Left kidney (tissue), 2 donors: Measurements from ENCODE around the gene GNG7. TPM values are rescaled to one million over a fixed set of nuclear protein-coding genes. Genes with fewer than 3 reads are reported as not detected.
"Not testable (repeated sequence)": the region's sequence is repeated elsewhere in the genome, so short reads cannot be mapped to it uniquely, and the experiment has no call there.

ENCODE experiments used
- DNase-seq: peaks from one replicate; pipeline ENCODE4 v3.0.0-alpha.2; 2013
- polyA plus RNA-seq: library from polyadenylated mRNA; unstranded; fragments of 120-200 nt; gene quantifications from one replicate; pipeline ENCODE4 v1.2.1, GENCODE V29; 2013; ENCODE audit not compliant: insufficient read length

Gene GNG7
- polyA plus RNA-seq, 1 donor: 5.4 TPM

DNA sequence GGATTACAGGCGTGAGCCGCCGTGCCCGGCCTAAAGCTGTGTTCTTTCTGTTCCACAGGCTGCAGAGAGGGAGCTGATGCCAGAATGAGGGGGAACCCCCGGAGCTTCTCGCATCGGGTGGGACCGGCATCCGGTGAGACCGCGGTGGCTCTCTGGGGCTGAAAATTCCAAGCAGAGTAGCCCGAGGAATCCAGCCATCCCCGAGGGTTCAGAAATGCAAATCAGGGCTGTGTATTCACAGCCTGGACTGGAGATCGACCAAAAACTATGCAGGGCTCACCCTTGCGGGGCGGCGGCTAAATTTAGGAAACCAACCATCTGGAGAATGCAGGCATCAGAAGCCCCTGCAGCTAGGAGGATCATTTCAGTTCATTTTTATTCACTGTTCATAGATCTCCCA is 99.2 kb downstream of the GNG7 start:
- no peak for DNase-seq

DNA sequence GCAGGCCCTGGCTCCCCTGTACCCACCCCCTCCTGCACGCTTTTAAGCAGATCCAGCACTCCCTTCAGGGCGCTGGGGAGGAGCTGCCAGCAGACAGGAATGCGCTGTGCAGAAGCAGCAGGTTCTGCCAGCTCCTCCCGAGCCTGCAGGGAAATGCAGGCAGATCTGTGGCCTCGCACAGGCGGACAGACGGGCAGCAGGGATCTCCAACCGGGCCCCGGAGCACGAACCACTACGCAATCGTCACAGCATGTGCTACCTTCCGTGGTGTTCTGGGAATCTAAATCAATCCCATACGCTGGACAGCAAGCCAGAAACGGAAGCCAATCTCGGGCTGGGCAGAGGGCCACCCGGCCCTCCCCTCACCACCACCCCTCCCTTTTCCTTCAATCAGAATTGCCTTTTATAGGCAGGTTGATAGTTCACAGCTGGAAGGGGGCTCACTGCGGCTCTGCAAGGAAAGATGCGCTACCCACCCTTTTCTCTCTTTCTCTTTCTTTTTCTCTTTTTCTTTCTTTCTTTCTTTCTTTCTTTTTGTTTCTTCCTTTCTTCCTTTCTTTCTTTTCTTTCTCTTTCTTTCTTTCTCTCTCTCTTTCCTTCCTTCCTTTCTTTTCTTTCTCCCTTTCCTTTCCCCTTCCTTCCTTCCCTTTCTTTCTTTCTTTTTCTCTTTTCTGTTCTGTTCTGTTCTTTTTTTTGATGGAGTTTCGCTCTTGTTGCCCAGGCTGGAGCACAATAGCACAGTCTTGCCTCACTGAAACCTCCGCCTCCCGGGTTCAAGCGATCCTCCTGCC is 99.9 kb downstream of the GNG7 start:
- DNase-seq: no peak

DNA sequence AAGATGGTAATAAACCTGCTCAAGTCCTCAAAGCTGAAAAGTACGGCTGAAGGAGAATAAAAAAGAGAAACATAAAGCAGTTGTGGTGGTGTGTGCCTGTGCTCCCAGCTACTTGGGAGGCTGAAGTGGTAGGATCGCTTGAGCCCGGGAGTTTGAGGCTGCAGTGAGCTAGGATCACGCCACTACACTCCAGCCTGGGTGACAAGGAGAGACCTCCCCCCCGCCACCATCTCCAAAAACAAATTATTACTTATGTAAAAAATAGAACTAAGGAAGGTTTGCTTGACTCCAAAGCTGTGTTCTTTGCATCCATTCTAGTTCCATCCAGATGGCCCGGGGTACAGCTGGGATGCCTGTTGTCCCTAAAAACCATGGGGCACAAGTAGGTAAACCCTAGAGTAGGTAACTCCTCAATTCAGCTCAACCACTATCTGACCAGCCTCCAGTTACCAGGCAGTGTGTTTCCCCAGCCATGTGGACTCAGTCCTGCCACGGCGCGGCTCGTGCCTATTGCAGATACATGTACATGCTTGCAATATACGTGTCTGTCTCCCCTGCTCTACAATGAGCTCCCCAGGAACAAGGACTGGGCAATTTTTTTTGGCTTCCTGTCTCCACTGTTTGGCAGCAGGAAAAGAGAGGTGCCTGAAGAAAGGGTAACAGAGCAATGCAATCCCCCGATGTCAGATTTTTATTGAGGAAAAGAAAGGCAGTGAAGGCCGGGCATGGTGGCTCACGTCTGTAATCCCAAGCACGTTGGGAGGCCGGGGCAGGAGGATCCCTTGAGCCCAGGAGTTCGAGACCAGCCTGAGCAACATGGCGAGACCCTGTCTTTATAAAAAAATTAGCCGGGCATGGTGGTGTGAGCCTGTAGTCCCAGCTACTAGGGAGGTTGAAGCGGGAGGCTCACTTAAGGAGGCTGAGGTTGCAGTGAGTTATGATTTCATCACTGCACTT is 101.3 kb downstream of the GNG7 start:
- no peak for DNase-seq

DNA sequence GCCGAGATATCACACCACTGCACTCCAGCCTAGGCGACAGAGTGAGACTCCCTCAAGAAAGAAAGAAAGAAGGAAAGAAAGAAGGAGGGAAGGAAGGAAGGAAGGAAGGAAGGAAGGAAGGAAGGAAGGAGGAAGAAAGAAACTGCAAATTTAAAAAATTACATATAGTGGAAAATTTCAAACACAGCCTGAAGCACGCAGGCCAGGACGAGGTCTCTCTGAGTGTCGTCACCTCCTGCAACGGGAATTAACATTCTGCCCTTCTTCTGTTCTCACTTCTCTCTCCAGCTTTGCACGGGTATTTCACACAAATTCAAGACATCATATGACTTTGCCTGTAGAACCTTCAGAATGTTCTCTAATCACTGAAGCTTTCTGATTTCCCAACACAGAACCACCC is 108.2 kb downstream of the GNG7 start:
- no peak for DNase-seq

DNA sequence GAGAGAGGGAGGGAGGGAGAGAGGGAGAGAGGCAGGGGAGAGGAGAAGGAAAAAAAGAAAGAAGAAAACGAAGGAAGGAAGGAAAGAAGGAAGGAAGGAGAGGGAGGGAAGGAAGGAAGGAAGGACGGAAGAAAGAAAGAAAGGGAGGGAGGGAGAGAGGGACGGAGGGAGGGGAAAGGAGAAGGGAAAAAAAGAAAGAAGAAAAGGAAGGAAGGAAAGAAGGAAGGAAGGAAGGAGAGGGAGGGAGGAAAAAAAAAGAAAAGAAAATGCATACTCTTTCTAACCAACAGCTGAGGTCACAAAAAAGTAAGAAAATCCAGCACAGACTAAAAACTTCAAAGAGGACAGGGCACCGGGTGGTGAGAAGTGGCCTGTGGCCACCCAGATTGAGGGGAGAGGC is 109.7 kb downstream of the GNG7 start:
- no peak for DNase-seq

DNA sequence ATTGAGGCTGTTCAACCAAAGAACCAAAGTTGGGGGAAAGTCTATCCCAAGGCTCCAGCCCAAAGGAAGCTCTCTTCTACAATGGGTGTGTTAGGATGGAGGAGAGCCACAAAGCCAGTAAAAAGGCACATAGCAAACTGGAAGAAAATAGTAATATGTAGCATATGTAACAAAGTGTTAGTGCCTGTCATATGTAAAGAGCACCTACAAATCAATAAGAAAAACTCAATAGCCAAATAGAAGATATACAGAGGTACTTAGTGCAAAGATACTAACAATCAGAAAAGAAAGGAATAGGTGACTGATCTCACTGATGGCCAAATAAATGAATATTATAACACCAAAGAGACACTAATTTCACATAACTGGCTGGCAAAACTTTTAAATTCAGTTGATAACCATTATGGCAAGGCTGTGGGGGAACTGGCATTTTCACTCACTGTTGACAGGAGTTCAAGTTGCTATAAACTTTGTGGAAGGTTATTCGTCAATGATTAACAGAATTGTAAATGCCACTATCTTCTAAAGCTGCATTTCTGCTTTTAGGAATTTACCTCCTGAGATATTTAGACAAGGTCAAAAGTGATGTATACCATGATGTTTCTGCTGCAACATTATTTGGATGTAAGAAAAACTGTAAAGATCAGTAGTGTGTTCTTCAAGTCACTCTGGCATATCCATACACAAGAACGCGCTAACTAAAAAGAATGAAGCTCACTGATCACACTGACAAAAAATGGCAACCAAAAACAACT is 110.8 kb downstream of the GNG7 start:
- no peak for DNase-seq

DNA sequence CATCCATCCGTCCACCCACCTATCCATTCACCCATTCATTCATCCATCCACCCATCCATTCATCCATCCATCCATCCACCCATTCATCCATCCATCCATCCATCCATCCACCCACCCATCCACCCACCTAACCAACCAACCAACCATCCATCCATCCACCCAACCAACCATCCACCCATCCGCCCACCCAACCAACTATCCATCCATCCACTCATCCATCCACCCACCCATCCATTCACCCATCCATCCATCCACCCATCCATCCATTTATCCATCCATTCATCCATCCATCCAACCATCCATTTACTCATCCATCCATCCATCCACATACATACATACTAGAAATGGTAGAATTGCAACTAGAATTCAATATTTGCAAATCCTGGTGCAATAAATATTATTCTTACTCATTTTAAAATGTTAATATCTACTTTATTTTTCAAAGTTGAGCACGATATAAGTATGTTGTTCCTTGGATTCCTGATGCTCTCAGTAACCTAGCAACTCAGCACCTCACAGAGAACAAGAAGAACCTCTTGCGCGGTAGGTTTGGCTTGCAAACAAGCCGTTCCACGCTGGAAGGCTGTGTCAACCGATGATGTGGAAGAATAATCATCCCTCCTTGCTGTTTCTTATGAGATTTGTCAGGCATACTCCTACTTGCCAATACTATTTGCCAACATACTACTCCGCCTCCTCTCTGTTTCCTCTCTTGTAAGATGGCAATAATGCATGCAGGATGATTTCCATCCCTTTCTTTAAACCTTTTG is 111.7 kb downstream of the GNG7 start:
- DNase-seq: no peak

DNA sequence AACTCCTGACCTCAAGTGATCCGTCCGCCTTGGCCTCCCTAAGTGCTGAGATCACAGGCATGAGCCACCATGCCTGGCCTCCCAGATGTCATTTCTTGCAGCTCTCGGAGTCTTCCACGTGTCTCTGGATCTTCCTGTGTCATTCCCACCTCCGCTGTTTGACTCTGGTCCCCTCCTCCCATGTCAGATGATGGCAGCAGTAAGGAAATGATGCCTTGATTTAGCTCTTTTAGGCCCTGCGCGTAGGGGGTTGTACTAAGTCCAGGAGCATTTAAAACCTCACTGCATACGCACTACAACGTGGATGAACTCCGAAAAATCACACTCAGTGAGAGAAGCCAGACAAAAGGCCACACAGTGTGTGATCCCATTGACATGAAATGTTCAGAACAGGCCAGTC is 113.1 kb downstream of the GNG7 start:
- no peak for DNase-seq

DNA sequence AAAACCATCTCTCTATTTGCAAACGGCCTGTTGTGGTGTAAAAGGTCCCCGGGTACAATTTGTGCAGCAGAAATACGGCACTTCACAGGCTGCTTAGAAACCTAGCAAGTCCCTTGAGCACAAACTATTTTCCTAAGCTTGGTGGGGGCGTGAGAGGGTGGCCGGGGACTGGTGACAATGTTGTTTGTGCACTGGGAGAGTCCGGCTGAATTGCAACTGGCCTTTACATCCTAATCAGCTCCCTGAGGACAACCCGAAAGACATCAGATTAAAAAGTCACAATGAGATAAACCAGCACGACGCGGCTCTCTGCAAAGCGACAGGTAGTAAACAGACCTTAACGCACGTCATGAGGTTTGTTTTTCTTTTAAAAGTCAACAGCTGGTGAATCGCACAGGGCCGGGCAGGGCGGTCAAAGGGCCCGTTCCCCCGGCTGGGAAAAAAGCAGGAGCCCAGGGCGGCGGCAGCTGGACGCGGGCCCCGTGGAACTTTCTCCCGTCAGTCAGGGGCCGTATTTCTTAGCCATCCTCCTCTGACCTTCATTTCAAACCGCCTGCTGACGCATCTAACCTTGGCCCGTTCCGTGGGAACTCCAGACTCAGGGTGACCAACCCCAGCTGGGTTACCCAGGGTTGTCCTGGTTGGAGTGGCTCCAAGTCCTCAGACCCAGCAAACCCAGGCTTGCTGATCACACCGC is 114.3 kb downstream of the GNG7 start:
- no peak for DNase-seq

DNA sequence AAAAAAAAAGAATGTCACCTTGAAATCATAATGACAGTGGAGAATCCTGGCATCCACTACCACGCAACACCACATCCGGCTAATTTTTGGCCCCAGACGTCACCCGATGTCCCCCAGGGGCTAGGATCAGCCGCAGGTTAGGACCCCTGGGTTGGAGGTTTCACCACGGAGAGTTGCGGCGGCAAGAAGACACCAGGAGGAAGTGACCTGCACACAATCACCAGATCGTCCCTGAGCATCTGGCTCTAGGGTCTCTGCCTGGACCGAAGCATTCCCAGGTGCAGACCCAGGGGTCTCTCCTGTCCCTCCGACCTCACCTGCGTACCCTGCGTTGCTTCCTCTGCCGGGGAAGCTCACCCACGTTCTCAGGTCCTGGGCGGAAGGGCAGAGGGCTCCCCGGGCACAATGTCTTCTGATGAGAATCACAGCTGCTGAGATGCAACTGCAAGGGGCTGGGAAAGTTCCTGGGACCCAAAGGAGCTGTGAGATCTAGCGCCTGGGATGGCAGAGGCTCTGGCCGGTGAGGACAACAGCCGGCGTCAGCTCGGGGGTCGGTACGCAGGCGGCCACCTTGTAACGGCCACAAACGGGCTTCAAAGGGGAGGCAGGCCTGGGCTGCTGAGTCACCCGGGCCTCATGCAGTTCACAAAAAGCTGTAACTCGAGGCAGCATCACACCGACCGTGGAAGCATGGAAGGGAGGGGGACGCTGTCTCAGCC is 115.3 kb downstream of the GNG7 start:
- no peak for DNase-seq

DNA sequence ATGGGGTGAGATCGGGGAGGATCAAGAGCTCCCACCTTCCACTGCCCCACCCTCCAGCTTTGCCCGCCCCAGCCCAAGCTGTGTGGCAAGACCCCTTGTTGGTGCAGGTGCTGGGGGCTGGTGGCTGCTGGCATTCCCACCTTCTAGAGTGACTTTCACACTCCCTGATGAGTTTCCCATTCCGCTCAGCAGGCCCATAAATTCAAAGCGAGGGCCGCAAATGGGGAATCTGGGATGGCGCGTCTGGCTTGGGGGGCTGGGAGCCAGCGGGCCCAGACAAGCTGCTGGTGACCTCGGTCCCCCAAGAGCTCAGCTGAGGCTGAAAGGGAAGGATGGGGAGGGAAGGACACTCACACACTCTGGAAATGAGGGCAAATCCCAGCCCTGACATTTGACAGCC is 116.3 kb downstream of the GNG7 start:
- no peak for DNase-seq

DNA sequence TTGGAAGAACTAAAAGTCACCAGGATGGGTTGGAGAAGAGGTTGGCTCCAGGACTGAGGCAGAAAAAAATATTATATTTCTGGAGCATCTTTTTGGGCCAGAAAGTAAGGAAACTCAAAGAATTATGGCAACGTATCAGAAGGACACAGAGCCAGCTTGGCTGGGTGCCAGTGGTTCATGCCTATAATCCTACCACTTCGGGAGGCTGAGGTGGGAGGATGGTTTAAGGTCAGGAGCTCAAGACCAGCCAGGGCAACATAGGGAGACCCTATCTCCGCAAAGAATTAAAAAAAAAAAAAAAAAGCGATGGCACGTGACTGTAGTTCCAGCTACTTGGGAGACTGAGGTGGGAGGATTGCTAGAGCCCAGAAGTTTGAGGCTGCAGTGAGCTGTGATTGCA is 118.5 kb downstream of the GNG7 start:
- no peak for DNase-seq

DNA sequence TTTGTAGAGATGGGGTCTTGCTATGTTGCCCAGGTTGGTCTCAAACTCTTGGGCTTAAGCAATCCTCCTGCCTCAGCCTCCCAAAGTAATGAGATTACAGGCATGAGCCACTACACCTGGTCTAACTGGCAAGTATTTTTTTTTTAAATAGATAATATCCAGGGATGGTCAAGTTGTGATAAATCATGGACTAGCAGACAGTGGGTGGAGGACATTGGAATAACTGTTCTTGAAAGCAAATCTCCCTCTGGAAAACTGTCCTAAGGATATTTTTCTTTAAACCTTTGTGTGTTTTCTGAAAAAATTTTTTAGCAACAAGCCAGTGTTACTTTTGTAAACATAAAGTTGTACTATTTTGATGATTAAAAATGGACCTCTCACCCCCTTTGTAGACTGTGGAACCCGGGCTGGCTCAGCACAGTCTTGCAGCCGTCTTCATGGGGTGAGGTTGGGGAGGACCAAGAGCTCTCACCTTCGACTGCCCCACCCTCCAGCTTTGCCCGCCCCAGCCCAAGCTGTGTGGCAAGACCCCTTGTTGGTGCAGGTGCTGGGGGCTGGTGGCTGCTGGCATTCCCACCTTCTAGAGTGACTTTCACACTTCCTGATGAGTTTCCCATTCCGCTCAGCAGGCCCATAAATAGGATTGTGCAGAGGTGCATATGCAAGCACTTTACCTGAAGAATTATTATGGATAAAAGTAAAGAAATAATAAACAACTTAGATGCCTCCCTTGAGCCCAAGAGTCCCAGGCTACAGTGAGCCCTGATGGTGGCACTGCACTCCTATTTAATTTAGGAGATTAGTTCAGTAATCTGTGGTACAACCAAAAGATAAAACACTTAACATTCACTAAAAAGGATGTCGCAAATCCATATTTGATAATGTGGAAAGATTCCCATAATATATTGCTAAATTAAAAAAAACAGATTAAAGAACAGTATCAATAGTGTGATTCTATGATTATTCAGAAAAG is 119.2 kb downstream of the GNG7 start:
- DNase-seq: no peak

DNA sequence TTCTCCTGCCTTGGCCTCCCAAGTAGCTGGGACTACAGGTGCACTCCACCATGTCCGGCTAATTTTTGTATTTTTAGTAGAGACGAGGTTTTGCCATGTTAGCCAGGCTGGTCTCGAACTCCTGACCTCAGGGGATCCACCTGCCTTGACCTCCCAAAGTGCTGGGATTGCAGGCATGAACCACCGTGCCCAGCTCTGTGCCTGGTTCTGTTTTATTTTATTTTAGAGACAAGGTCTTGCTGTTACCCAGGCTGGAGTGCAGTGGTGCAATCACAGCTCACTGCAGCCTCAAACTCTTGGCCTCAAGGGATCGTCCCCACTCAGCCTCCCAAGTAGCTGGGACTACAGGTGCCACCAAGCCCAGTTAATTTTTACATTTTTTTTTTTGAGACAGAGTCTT is 122.1 kb downstream of the GNG7 start:
- DNase-seq: not testable (repeated sequence)

DNA sequence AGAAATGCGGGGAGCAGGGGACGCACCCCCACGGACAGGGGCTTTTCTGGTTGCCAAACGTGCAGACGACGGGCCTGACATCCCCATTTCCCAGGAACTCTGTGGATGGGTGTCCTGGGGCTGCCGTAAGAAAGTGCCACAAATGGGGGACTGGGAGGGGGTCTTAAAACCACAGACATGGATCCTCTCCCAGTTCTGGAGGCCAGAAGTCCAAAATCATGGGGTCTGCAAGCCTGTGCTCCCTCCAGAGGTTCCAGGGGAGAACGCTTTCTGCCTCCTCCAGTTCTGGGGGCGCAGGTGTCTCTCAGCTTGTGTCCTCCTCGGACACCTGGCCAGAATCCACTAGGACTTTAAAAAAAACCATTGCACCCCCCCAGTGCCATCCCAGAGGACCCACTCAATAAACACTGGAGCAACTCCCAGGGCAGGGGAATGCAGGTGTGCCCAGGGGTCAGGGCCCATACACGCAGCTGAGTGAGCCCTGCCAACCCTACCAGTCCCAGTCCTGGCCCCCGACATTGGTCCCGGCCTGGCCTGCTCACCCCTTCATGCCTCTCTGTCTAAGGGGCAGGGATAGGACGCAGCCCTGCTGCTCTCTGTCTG is 122.7 kb downstream of the GNG7 start:
- DNase-seq: no peak

DNA sequence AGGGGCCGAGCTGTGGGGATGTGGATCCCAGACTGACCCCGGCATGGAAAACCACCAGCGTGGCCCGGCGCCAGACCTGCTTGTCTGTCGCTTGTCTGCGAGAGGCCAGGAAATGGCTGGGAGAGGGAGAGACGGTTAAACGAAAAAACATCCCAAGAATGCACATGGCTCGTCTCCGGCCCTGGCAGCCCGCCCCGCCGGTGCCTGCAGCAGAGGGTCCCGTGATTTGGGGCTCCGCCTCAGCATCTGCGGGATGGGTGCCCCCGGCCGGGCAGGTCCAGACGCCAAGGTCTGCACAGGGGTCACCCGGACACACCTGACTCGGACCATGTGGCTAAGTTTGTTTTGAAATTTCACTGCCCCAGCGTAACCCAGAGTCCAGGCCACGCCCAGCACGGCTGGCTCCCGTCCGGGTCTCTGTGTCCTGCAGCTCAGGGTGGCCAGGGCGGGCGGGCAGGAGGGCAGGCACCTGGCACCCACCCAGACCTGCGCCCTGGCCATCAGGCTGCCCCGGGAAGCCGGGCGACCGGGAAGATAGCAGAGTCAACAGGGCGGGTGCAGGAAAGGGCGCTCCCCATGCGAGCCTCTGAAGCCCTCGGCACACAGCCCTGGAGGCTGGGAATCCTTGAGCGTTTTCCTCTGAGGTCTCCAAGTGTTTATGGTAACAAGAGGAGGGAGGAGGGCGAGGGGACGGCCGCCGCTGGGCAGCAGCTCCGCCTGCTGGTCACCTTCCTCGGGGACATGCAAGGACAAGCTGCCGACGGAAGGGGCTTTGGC is 123.4 kb downstream of the GNG7 start:
- DNase-seq: peak; percentile 85

DNA sequence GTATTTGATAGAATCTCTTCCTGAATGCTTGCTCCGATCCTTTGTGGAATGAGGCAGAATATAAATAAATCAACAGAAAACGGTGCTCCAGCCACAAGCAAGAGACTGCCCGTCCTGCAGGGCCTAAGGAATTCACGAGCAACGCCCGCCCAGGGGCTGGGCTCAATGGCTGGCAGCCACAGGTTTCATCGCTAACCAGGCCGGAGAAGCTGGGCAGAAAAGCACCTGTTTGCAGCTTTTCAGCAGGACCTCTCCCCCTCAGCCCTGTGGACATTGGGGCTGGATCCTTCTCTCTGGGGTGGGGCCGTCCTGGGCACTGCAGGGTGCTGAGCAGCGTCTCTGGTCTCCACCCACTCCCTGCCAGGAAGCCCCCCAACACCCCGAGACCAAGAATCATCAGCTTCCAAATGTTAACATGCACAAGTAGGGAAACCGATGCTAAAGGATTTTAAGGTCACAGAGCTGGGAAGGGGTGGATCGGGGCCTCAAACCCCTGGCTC is 124.1 kb downstream of the GNG7 start:
- no peak for DNase-seq
